K562 (cell line): Measurements from ENCODE around the gene CCDC85C. TPM values are rescaled to one million over a fixed set of nuclear protein-coding genes. Genes with fewer than 3 reads are reported as not detected.

ENCODE experiments used
- ATAC-seq: fragments of 200-7000 bp; cut with Tn5 transposase; 3 replicates; pipeline ENCODE4 v1.9.1; 2020; ENCODE audit warnings: moderate library complexity
- BruUV-seq: library from RNA; stranded (reverse); fragments of 400-500 nt; replicated peaks from 2 replicates; lab custom pipeline; 2021; lab: Mats Ljungman, UMichigan
- CTCF ChIA-PET: fragments of 300-600 bp; formaldehyde crosslinking; extraction: SDS; loops from one replicate; lab custom pipeline; 2021; ENCODE audit warnings: low intra/inter-chr PET ratio; lab: Yijun Ruan, JAX
- POLR2A ChIA-PET: fragments of 300-600, 350-650 bp; sonication (Branson Sonifier 250); formaldehyde crosslinking; extraction: SDS; loops from one replicate; lab custom pipeline; 2021; ENCODE audit warnings: antibody characterized with exemption, inconsistent platforms; lab: Yijun Ruan, JAX
- DNase-seq, 4 experiments: peaks; one replicate each; pipeline versions ENCODE4 v3.0.0 to v3.0.0-alpha.2; 2011 to 2018; ENCODE audit warnings: low spot score in 3 of 4, mixed read lengths in 3 of 4; ENCODE audit errors: extremely low read depth in 1 of 4
- FAIRE-seq: peaks from 2 replicates; lab custom pipeline; 2011; peaks lifted over from hg19 to GRCh38; lab: Jason Lieb, UNC
- H2AFZ ChIP-seq: 2 replicates; pipeline ENCODE4 v1.6.0; 2011; ENCODE audit warnings: low read depth, low read length, control low read depth, inconsistent platforms
- H3K27ac ChIP-seq: fragments of 200-600 bp; 3 replicates; pipeline ENCODE4 v1.8.0; 2011; ENCODE audit warnings: low read depth, mild to moderate bottlenecking, control low read depth, inconsistent platforms, low read length, moderate library complexity, mixed read lengths; ENCODE audit errors: extremely low read depth
- H3K27me3 ChIP-seq, 2 experiments: fragments of 300-600 bp in 1 of 2; 2 replicates in 1 of 2; 3 replicates in 1 of 2; pipeline versions ENCODE4 v1.6.0 to v1.8.0; 2011; ENCODE audit warnings: inconsistent platforms in 2 of 2, low read length in 2 of 2, mild to moderate bottlenecking in 1 of 2, mixed read lengths in 1 of 2, moderate library complexity in 1 of 2; ENCODE audit not compliant: control insufficient read depth in 2 of 2, insufficient read depth in 2 of 2
- H3K36me3 ChIP-seq: fragments of 300-600 bp; 3 replicates; pipeline ENCODE4 v1.8.0; 2011; ENCODE audit warnings: mild to moderate bottlenecking, low read length, inconsistent platforms; ENCODE audit not compliant: control insufficient read depth, insufficient read depth
- H3K4me1 ChIP-seq, 2 experiments: fragments of 200-600 bp in 1 of 2; replicated peaks in 1 of 2; 2 replicates in 1 of 2; 3 replicates in 1 of 2; pipeline versions ENCODE4 v1.5.1 to v1.8.0; 2011; ENCODE audit warnings: inconsistent platforms in 2 of 2, low read length in 2 of 2, mild to moderate bottlenecking in 1 of 2, mixed read lengths in 1 of 2, moderate library complexity in 1 of 2; ENCODE audit not compliant: control insufficient read depth in 2 of 2, insufficient read depth in 2 of 2
- H3K4me2 ChIP-seq: 2 replicates; pipeline ENCODE4 v1.6.1; 2011; ENCODE audit warnings: low read length, control low read depth, inconsistent platforms, mixed read lengths; ENCODE audit not compliant: insufficient read depth
- H3K4me3 ChIP-seq: fragments of 200-600 bp; sonication (generic), shearing (Covaris generic); 2 replicates; pipeline ENCODE4 v1.5.1; 2016; ENCODE audit warnings: control low read depth, inconsistent platforms
- H3K79me2 ChIP-seq: fragments of 200-600 bp; 3 replicates; pipeline ENCODE4 v1.8.0; 2011; ENCODE audit warnings: low read length, inconsistent platforms; ENCODE audit not compliant: control insufficient read depth, insufficient read depth
- H3K9ac ChIP-seq, 2 experiments: 2 replicates each; pipeline versions ENCODE4 v1.6.0 to v1.6.1; 2011; ENCODE audit warnings: low read depth in 2 of 2, low read length in 2 of 2, control low read depth in 1 of 2, inconsistent platforms in 1 of 2, mild to moderate bottlenecking in 1 of 2, mixed read lengths in 1 of 2; ENCODE audit not compliant: insufficient read depth in 1 of 2
- H3K9me1 ChIP-seq: one replicate; pipeline ENCODE4 v1.6.0; 2011; ENCODE audit warnings: inconsistent platforms, mild to moderate bottlenecking, low read length, moderate library complexity; ENCODE audit not compliant: control insufficient read depth, insufficient read depth
- H3K9me3 ChIP-seq: replicated peaks from 2 replicates; pipeline ENCODE4 v1.5.1; 2011; ENCODE audit warnings: low read depth, low read length, inconsistent platforms; ENCODE audit not compliant: control insufficient read depth, insufficient read depth
- H4K20me1 ChIP-seq: replicated peaks from 2 replicates; pipeline ENCODE4 v1.6.1; 2011; ENCODE audit warnings: low read length, inconsistent platforms, mixed read lengths; ENCODE audit not compliant: control insufficient read depth, insufficient read depth
- NCOA4 ChIP-seq: fragments of 450-650 bp; IDR thresholded peaks from 2 replicates; pipeline ENCODE4 v1.6.1; 2018; ENCODE audit warnings: mild to moderate bottlenecking; ENCODE audit not compliant: partially characterized antibody
- POLR2G ChIP-seq: fragments of 200-400 bp; formaldehyde crosslinking; IDR thresholded peaks from 2 replicates; pipeline ENCODE4 v1.6.1; 2017; ENCODE audit warnings: low read depth, mild to moderate bottlenecking, antibody characterized with exemption, low read length, moderate library complexity
- RBM17 ChIP-seq: fragments of 200-400 bp; formaldehyde crosslinking; IDR thresholded peaks from 2 replicates; pipeline ENCODE4 v1.6.1; 2017; ENCODE audit warnings: low read depth, mild to moderate bottlenecking, low read length, borderline replicate concordance
- RUNX1 ChIP-seq: sonication (generic); IDR thresholded peaks from 2 replicates; pipeline ENCODE4 v1.6.1; 2016; ENCODE audit warnings: antibody characterized with exemption, low read depth
- SNRNP70 ChIP-seq: fragments of 200-400 bp; formaldehyde crosslinking; optimal IDR thresholded peaks from 2 replicates; pipeline ENCODE3; 2017; ENCODE audit warnings: low read depth, low read length
- TEAD2 ChIP-seq: fragments of 450-650 bp; IDR thresholded peaks from 2 replicates; pipeline ENCODE4 v1.6.1; 2016; ENCODE audit warnings: missing genetic modification characterization, control low read depth, missing compliant biosample characterization
- ZNF134 ChIP-seq: fragments of 250-450 bp; sonication (Bioruptor Pico); conservative IDR thresholded peaks from 2 replicates; pipeline ENCODE4 v1.4.0; 2020
- ZNF324 ChIP-seq: fragments of 250-450 bp; sonication (Bioruptor Pico); IDR thresholded peaks from 2 replicates; pipeline ENCODE4 v1.4.0; 2020; ENCODE audit warnings: mild to moderate bottlenecking
- ZNF561 ChIP-seq: fragments of 450-650 bp; formaldehyde crosslinking; conservative IDR thresholded peaks from 2 replicates; pipeline ENCODE4 v1.4.0; 2020; ENCODE audit warnings: mild to moderate bottlenecking, moderate library complexity
- ZNF584 ChIP-seq: fragments of 200-800 bp; sonication (Bioruptor generic); IDR thresholded peaks from 2 replicates; pipeline ENCODE4 v1.6.1; 2016; ENCODE audit warnings: low read depth, mild to moderate bottlenecking, missing genetic modification characterization, missing compliant biosample characterization
- WGBS: fragments of 100-300 bp; shearing (Covaris generic); methylation state at CpG from one replicate; pipeline ENCODE4 v1.1.6; 2016; ENCODE audit warnings: low coverage, mixed read lengths; ENCODE audit not compliant: insufficient coverage; ENCODE audit errors: missing lambda C conversion rate; 5-methylcytosine and 5-hydroxymethylcytosine counted together
- in situ Hi-C: fragments of 300-500 bp; cut with MboI; formaldehyde crosslinking; loops from 4 replicates; pipeline ENCODE4 v1.15.0; 2018; ENCODE audit warnings: inconsistent platforms, mixed read lengths
- intact Hi-C: fragments of 100-400 bp; cut with micrococcal nuclease; formaldehyde crosslinking; loops from 2 replicates; pipeline ENCODE4 v1.14.2; 2022
- polyA plus RNA-seq, 8 experiments: library from polyadenylated mRNA; depleted of rRNA in 4 of 8; stranded (reverse) in 5 of 8; unstranded in 3 of 8; fragments of >200 nt; fragmentation: Nextera tagmentation in 2 of 8; fragmentation: Illumina TruSeq in 1 of 8; extraction: Ambion mirVana in 2 of 8; extraction: Trizol in 1 of 8; gene quantifications; 2 replicates each; pipeline versions ENCODE4 v1.2.1 to v1.2.3, GENCODE V29; 2011 to 2014; ENCODE audit warnings: inconsistent platforms in 1 of 8, missing spikeins in 1 of 8
- total RNA-seq, 7 experiments: library from RNA; depleted of rRNA in 6 of 7; stranded (reverse); fragments of >200 nt in 6 of 7; fragmentation: Illumina TruSeq in 2 of 7; extraction: Trizol in 2 of 7; gene quantifications; 2 replicates each; pipeline versions ENCODE4 v1.2.1 to v1.2.3, GENCODE V29; 2011 to 2021; ENCODE audit warnings: low replicate concordance in 1 of 7
- TF ChIP-seq, protein P1 (sequence below): fragments of 450-650 bp; IDR thresholded peaks from 2 replicates; pipeline ENCODE4 v1.6.1; 2017; ENCODE audit warnings: mild to moderate bottlenecking, moderate library complexity

The CCDC85C gene
- total and polyA plus RNA-seq, 9 of the 15 experiments (the other 6 are each of a cell fraction or from before 2014, with no cell fraction given): 0.18 to 22.0 (median 6.3) TPM

GRCh38 chr14:99572173-99572999, 31.6 kb downstream of the CCDC85C start (continued):
- TF ChIP-seq POLR2G: no peak

- DNase-seq (no peak), FAIRE-seq (no peak), ATAC-seq (no peak)
- no peaks in the 10 kb centered on the region for H3K36me3 ChIP-seq
- ChIA-PET CTCF (no interaction called here), POLR2A (interaction anchor here (0.9 kb wide), 1 partner anchor 17 kb away, joined by 4 read pairs; no protein-coding TSS in a partner anchor)
- WGBS: 92% methylated on average over 8 of the region's 10 CpGs
- no peaks in the 10 kb centered on the region for H3K27me3 ChIP-seq
- peaks cover 2% of the 10 kb centered on the region for H3K9me1 ChIP-seq
- H3K4me3 ChIP-seq: no peak overlapping the region
- no peak overlapping the region; a peak in 1 of 4 replicates for H3K9ac ChIP-seq
- H3K79me2 ChIP-seq: 0 out of 3 replicates have a peak, but pooled peaks cover 7% of the 10 kb centered on the region
- peaks cover 59% of the 10 kb centered on the region for H4K20me1 ChIP-seq
- H3K4me1 ChIP-seq: peaks cover 26 to 86% of the 10 kb centered on the region in 2 experiments
- H2AFZ ChIP-seq: no peak overlapping the region
- in situ Hi-C loops: no loop called here
- H3K4me2 ChIP-seq: no peak overlapping the region; the same call in 1 of the 2 replicates
- BruUV-seq: no TSS peak
- H3K9me3 ChIP-seq: no peaks in the 10 kb centered on the region
- H3K27ac ChIP-seq: no peak overlapping the region
- intact Hi-C loops: no loop called here
- TF ChIP-seq, protein P1, sequence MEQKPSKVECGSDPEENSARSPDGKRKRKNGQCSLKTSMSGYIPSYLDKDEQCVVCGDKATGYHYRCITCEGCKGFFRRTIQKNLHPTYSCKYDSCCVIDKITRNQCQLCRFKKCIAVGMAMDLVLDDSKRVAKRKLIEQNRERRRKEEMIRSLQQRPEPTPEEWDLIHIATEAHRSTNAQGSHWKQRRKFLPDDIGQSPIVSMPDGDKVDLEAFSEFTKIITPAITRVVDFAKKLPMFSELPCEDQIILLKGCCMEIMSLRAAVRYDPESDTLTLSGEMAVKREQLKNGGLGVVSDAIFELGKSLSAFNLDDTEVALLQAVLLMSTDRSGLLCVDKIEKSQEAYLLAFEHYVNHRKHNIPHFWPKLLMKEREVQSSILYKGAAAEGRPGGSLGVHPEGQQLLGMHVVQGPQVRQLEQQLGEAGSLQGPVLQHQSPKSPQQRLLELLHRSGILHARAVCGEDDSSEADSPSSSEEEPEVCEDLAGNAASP: no peak
- TF ChIP-seq RBM17: no peak
- no peak for TF ChIP-seq NCOA4
- TF ChIP-seq ZNF584: no peak
- TF ChIP-seq SNRNP70: no peak
- no peak for TF ChIP-seq TEAD2 (tag)
- no peak for TF ChIP-seq ZNF134 (CRISPR knock-in tag)
- TF ChIP-seq RUNX1: no peak
- TF ChIP-seq ZNF324: no peak
- TF ChIP-seq ZNF561 (CRISPR knock-in tag): no peak
These were observed 32.6 kb downstream of the CCDC85C start for GRCh38 chr14:99571303-99571986.
